Cardiac septum (tissue), 1 donor: ENCODE results near the gene SLC25A22. TPM values are rescaled to one million over a fixed set of nuclear protein-coding genes. Genes with fewer than 3 reads are reported as not detected.

Source experiments
- DNase-seq: peaks from one replicate; pipeline ENCODE4 v3.0.0-alpha.2; 2020; ENCODE audit warnings: low spot score
- intact Hi-C: fragments of 100-400 bp; cut with DNase I; formaldehyde crosslinking; loops from one replicate; pipeline ENCODE4 v1.14.0; 2022
- total RNA-seq: library from RNA; stranded (reverse); fragmentation: NEBNext Ultra II Directional; extraction: Animal tissue kit (Norgen Biotek cat#: 25700); gene quantifications from one replicate; pipeline ENCODE4 v1.2.1, GENCODE V29; 2021
- donor health status: DM: no; HTN: no; CAD: no.

SLC25A22 gene
- total RNA-seq, 1 donor from 2014 or later = 4.7 TPM

- no peak for DNase-seq
- intact Hi-C loops = no loop called here
These were observed 33.6 kb downstream of the SLC25A22 start for GRCh38 chr11:764322-765024.

- no peak for DNase-seq
- intact Hi-C loops = no loop called here
These were observed 34.3 kb downstream of the SLC25A22 start for GRCh38 chr11:763549-764321.

GRCh38 chr11:763073-763463, 35.0 kb downstream of the SLC25A22 start:
- intact Hi-C loops = no loop called here
- no peak for DNase-seq

GRCh38 chr11:762421-763072, 35.5 kb downstream of the SLC25A22 start:
- DNase-seq = no peak
- intact Hi-C loops = no loop called here

GRCh38 chr11:761526-762108, 36.5 kb downstream of the SLC25A22 start:
- DNase-seq = no peak
- intact Hi-C loops = no loop called here

- no peak for DNase-seq
- intact Hi-C loops = no loop called here
These were observed 37.8 kb downstream of the SLC25A22 start for GRCh38 chr11:760236-760635.

GRCh38 chr11:749731-750130, 48.4 kb downstream of the SLC25A22 start:
- no peak for DNase-seq
- intact Hi-C loops = no loop called here

GRCh38 chr11:748007-748359, 50.1 kb downstream of the SLC25A22 start:
- intact Hi-C loops = no loop called here
- no peak for DNase-seq

GRCh38 chr11:747158-748006, 50.7 kb downstream of the SLC25A22 start, which contains the start of gene TALDO1:
Gene TALDO1, plus strand, starts transcription at chr11:747464. Its CDS starts 18 bp downstream, at chr11:747482.
- intact Hi-C loops = loop anchor here (1.0 kb wide), 1 partner anchor 52 kb away; the partner anchor contains the start of genes DEAF1 and TMEM80
- DNase-seq = peak; percentile 97

- intact Hi-C loops = loop anchor here (1.0 kb wide), 1 partner anchor 51 kb away; the partner anchor contains the start of genes DEAF1 and TMEM80
- DNase-seq = no peak
These were observed 51.6 kb downstream of the SLC25A22 start for GRCh38 chr11:746289-747157.

GRCh38 chr11:745428-745827, 52.7 kb downstream of the SLC25A22 start:
- intact Hi-C loops = no loop called here
- no peak for DNase-seq

- DNase-seq = no peak
- intact Hi-C loops = no loop called here
These were observed 55.4 kb downstream of the SLC25A22 start for GRCh38 chr11:742571-743201.

- intact Hi-C loops = no loop called here
- no peak for DNase-seq
These were observed 55.9 kb downstream of the SLC25A22 start for GRCh38 chr11:742156-742546.

Other genes starting within 250 kb of the SLC25A22 start
- 0.40 TPM for gene LMNTD2, start 237.5 kb downstream of the SLC25A22 start, total RNA-seq
- 2.6 TPM for gene RASSF7, start 237.3 kb downstream of the SLC25A22 start, total RNA-seq
- gene PHRF1, start 221.8 kb downstream of the SLC25A22 start, total RNA-seq = 20.9 TPM
- gene IRF7, start 182.3 kb downstream of the SLC25A22 start, total RNA-seq = 9.7 TPM
- not detected for gene CDHR5, start 173.3 kb downstream of the SLC25A22 start, total RNA-seq
- gene SCT, start 171.1 kb downstream of the SLC25A22 start, total RNA-seq = not detected
- 0.81 TPM for gene DRD4, start 161.0 kb downstream of the SLC25A22 start, total RNA-seq
- 21.3 TPM for gene DEAF1, start 103.1 kb downstream of the SLC25A22 start, total RNA-seq
- 15.5 TPM for gene TMEM80, start 102.5 kb downstream of the SLC25A22 start, total RNA-seq
- 2.3 TPM for gene EPS8L2, start 92.0 kb downstream of the SLC25A22 start, total RNA-seq
- gene TALDO1, start 50.8 kb downstream of the SLC25A22 start, total RNA-seq = 92.4 TPM
- gene GATD1, start 20.8 kb downstream of the SLC25A22 start, total RNA-seq = 38.7 TPM
- gene CEND1, start 8.2 kb downstream of the SLC25A22 start, total RNA-seq = 0.65 TPM
- 12.1 TPM for gene PIDD1, start 7.0 kb upstream of the SLC25A22 start, total RNA-seq
- gene RPLP2, start 11.7 kb upstream of the SLC25A22 start, total RNA-seq = 781 TPM
- 209 TPM for gene PNPLA2, start 20.6 kb upstream of the SLC25A22 start, total RNA-seq
- gene CRACR2B, start 29.6 kb upstream of the SLC25A22 start, total RNA-seq = 12.2 TPM
- gene CD151, start 34.7 kb upstream of the SLC25A22 start, total RNA-seq = 625 TPM
- gene POLR2L, start 44.2 kb upstream of the SLC25A22 start, total RNA-seq = 202 TPM
- 27.9 TPM for gene TSPAN4, start 44.6 kb upstream of the SLC25A22 start, total RNA-seq
- gene CHID1, start 112.5 kb upstream of the SLC25A22 start, total RNA-seq = 63.7 TPM
- gene AP2A2, start 127.6 kb upstream of the SLC25A22 start, total RNA-seq = 40.3 TPM
- not detected for gene MUC6, start 238.4 kb upstream of the SLC25A22 start, total RNA-seq